Measurements from ENCODE around the gene ZNG1E. TPM values are rescaled to one million over a fixed set of nuclear protein-coding genes. Genes with fewer than 3 reads are reported as not detected.
A peak's percentile ranks its signal among the peaks of the same experiment; 100 is the strongest.
"Not testable (repeated sequence)": the region's sequence is repeated elsewhere in the genome, so short reads cannot be mapped to it uniquely, and the experiment has no call there.

Gene ZNG1E
- total RNA-seq, 1 experiment from 2014 or later = 30.4 TPM

GRCh38 chr9:65737096-65737564 lies 61.4 kb downstream of the ZNG1E start, which contains the start of gene FOXD4L4:
Gene FOXD4L4 (plus strand): TSS chr9:65737146. CDS start chr9:65737146, 0 bp downstream.
- H3K4me1 Mint-ChIP-seq (ENCODE audit: low read depth, unreplicated experiment); intact Hi-C loops (cut with micrococcal nuclease; ENCODE audit: unreplicated experiment); H3K4me3 Mint-ChIP-seq (ENCODE audit: unreplicated experiment); DNase-seq; H3K4me1 ChIP-seq; H3K9me3 ChIP-seq; H3K27me3 Mint-ChIP-seq (ENCODE audit: insufficient read depth, unreplicated experiment); H3K36me3 ChIP-seq (ENCODE audit: control insufficient read depth, insufficient read depth, low read length); H3K4me3 ChIP-seq (ENCODE audit: low read depth, low read length); H3K27ac Mint-ChIP-seq (ENCODE audit: unreplicated experiment); POLR2A ChIA-PET; H3K36me3 Mint-ChIP-seq (ENCODE audit: insufficient read depth, unreplicated experiment); H3K27me3 ChIP-seq (replicated peaks; ENCODE audit: control insufficient read depth, insufficient read depth, low read length); H3K9me3 Mint-ChIP-seq (ENCODE audit: unreplicated experiment); CTCF ChIA-PET: not testable (repeated sequence)
- TSS peak; percentile 16 for BruUV-seq (replicated peaks)

DNA sequence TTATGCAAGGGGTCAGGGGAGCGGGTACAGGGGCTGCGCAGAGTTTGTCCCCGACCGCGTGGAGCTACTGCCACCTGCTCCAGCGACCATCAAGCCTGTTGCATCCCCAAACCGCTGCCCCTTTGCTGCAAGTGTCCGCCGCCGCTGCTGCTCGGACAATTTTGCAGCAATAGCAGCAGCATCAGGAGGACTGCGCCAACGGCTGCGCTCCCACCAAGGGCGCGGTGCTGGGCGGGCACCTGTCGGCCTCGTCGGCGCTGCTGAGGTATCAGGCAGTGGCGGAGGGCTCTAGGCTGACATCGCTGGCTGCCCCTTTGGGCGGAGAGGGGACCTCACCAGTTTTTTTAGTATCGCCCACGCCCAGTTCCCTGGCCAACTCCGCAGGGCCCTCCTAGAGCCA lies 62.4 kb downstream of the ZNG1E start:
- H3K4me1 Mint-ChIP-seq (ENCODE audit: low read depth, unreplicated experiment); H3K9me3 ChIP-seq; CTCF ChIA-PET; H3K36me3 Mint-ChIP-seq (ENCODE audit: insufficient read depth, unreplicated experiment); H3K27me3 Mint-ChIP-seq (ENCODE audit: insufficient read depth, unreplicated experiment); H3K4me3 ChIP-seq (ENCODE audit: low read depth, low read length); H3K36me3 ChIP-seq (ENCODE audit: control insufficient read depth, insufficient read depth, low read length); DNase-seq; intact Hi-C loops (cut with micrococcal nuclease; ENCODE audit: unreplicated experiment); H3K9me3 Mint-ChIP-seq (ENCODE audit: unreplicated experiment); H3K27ac Mint-ChIP-seq (ENCODE audit: unreplicated experiment); POLR2A ChIA-PET; H3K27me3 ChIP-seq (replicated peaks; ENCODE audit: control insufficient read depth, insufficient read depth, low read length); BruUV-seq (replicated peaks); H3K4me3 Mint-ChIP-seq (ENCODE audit: unreplicated experiment); H3K4me1 ChIP-seq: not testable (repeated sequence)

Other genes starting within 250 kb of the ZNG1E start
- gene FOXD4L4, start 61.2 kb downstream of the ZNG1E start, total RNA-seq (2022) = 0.26 and 0.32 TPM in 2 replicates

Measured in Caco-2 (cell line).